HG02938 (cell line): ENCODE measurements around the gene OPN1SW.

Source experiments
- ATAC-seq: cut with Tn5 transposase; IDR thresholded peaks from one replicate; pipeline ENCODE4 v1.9.1; 2021; ENCODE audit warnings: mild to moderate bottlenecking, moderate library complexity; ENCODE audit not compliant: unreplicated experiment

The OPN1SW gene

GRCh38 chr7:128759242-128759641 is 16.4 kb downstream of the OPN1SW start:
- no peak for ATAC-seq

GRCh38 chr7:128758553-128758952 is 17.0 kb downstream of the OPN1SW start:
- ATAC-seq = no peak

- no peak for ATAC-seq
These were observed 18.4 kb downstream of the OPN1SW start for GRCh38 chr7:128757203-128757602.

GRCh38 chr7:128755819-128756476 is 19.6 kb downstream of the OPN1SW start:
- ATAC-seq = no peak

- ATAC-seq = no peak
These were observed 20.3 kb downstream of the OPN1SW start for GRCh38 chr7:128755075-128755818.

GRCh38 chr7:128752251-128752650 is 23.3 kb downstream of the OPN1SW start:
- no peak for ATAC-seq

GRCh38 chr7:128747327-128748079 is 28.1 kb downstream of the OPN1SW start:
- ATAC-seq = no peak

- ATAC-seq = no peak
These were observed 29.9 kb downstream of the OPN1SW start for GRCh38 chr7:128745706-128746105.

- no peak for ATAC-seq
These were observed 31.2 kb downstream of the OPN1SW start for GRCh38 chr7:128744366-128744905.

- no peak for ATAC-seq
These were observed 32.4 kb downstream of the OPN1SW start for GRCh38 chr7:128743112-128743772.

- ATAC-seq = no peak
These were observed 33.4 kb downstream of the OPN1SW start for GRCh38 chr7:128742206-128742605.

GRCh38 chr7:128741491-128741890 is 34.1 kb downstream of the OPN1SW start:
- ATAC-seq = no peak

- ATAC-seq = no peak
These were observed 34.6 kb downstream of the OPN1SW start for GRCh38 chr7:128740996-128741395.

- ATAC-seq = no peak
These were observed 35.5 kb downstream of the OPN1SW start for GRCh38 chr7:128739990-128740682.

- ATAC-seq = peak; percentile 97
These were observed 36.3 kb downstream of the OPN1SW start, which contains the start of gene CALU for GRCh38 chr7:128739048-128739962. CALU (plus strand) TSS chr7:128739359; CDS start chr7:128748584, 9,225 bp downstream.

GRCh38 chr7:128738570-128739047 is 37.0 kb downstream of the OPN1SW start:
- ATAC-seq = peak; percentile 14

GRCh38 chr7:128737867-128738385 is 37.7 kb downstream of the OPN1SW start:
- ATAC-seq = no peak

GRCh38 chr7:128737441-128737840 is 38.2 kb downstream of the OPN1SW start:
- ATAC-seq = no peak

- no peak for ATAC-seq
These were observed 40.2 kb downstream of the OPN1SW start for GRCh38 chr7:128735436-128735835.
